HG02623 (cell line): ENCODE results near the gene NDUFAF8.

Experiments used
- ATAC-seq: cut with Tn5 transposase; IDR thresholded peaks from one replicate; pipeline ENCODE4 v1.9.1; 2021; ENCODE audit warnings: moderate library complexity; ENCODE audit not compliant: unreplicated experiment

Gene NDUFAF8

GRCh38 chr17:81200695-81201580 lies 38.2 kb upstream of the NDUFAF8 start:
- no peak for ATAC-seq

GRCh38 chr17:81202318-81202717 lies 36.8 kb upstream of the NDUFAF8 start:
- no peak for ATAC-seq

GRCh38 chr17:81203136-81203535 lies 36.0 kb upstream of the NDUFAF8 start:
- ATAC-seq = no peak

DNA sequence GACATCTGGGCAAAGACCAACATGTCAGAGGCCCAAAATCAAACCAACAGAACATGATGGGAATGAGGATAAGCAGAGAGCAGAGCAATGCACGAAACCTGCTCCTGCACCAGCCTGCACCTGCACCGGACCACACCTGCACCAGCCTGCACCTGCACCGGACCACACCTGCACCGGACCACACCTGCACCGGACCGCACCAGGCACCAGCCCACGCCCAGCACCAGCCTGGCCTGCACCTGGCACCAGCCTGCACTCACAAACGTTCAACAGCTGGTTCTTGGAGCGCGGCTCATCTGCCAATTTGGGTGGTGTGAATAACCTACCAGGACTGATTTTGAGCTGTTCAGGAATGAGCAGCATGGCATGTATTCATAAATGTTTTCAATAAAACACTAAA lies 34.5 kb upstream of the NDUFAF8 start:
- no peak for ATAC-seq

DNA sequence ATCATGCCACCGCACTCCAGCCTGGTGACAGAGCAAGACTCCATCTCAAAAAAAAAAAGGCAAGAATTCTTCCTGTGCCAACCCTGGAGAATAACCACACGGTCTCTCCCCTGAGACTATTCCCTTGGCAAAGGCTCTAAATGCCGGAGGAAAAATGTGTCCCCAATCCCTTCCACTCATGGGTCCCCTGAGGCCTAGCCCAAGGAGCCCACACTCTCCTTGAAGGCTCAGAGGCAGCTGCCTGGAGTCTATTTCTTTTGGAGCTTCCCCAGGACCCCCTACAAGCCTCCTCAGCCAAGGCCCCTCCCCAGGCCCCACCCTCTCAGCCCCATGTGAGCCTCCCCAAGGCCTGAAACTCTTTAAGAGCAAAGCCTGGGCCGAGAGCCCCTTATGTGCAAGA lies 33.0 kb upstream of the NDUFAF8 start:
- no peak for ATAC-seq

DNA sequence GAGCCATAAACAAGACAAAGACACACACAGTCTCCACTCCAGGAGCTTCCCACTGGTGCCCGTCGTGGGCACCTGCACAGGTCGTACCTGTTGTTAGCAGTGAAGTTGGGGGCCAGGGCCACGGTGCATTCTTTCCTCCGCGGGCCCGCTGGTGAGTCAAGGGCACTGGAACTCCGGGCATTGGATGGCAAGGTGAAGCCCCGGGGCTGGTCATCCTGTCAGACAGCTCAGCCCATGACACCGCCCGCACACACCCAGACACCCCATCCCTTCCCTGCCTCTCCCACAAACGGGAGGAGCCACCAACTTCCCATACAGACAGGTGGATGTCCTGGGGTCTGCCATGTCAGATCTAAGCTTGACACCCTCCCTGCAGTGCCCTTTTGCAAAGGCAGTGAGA lies 32.5 kb upstream of the NDUFAF8 start:
- ATAC-seq = no peak

- ATAC-seq = no peak
These were observed 31.2 kb upstream of the NDUFAF8 start for GRCh38 chr17:81207610-81208581.

DNA sequence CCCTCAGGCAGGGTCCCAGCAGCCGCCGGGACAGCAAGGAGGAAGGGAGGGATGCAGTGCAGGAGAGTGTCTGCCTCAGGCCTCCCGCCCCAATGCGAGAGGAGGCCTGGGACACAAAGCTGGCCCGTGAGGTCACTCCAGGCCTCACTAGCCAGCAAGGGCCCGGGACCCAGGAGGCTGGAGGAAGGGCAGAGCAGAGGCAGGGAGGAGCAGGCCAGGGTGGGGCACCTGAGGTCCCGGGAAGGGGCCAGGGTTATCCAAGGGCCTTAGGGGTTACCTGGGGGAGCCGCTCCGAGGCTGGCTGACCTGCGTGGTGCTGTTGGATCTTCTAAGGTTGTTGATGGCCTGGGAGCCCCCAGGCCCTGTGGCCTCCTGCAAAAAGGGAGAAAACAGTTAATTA lies 30.5 kb upstream of the NDUFAF8 start:
- ATAC-seq = no peak

GRCh38 chr17:81209141-81209540 lies 30.0 kb upstream of the NDUFAF8 start:
- ATAC-seq = no peak

DNA sequence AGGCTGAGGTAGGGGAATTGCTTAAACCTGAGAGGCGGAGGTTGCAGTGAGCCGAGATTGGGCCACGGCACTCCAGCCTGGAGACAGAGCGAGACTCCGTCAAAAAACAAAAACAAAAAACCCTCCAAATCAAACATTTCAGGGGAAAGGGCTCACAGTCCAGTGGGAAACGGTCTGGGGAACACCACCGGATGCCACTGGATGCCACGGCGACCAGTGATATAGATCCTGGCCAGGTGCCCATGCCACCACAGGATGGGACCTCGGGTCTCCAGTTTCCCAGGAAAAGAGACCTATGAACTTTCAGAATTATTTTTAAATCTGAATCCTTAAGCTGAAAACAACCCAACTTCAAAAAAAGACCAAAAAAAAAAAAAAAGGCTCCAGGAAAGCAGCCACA lies 28.7 kb upstream of the NDUFAF8 start:
- ATAC-seq = no peak

DNA sequence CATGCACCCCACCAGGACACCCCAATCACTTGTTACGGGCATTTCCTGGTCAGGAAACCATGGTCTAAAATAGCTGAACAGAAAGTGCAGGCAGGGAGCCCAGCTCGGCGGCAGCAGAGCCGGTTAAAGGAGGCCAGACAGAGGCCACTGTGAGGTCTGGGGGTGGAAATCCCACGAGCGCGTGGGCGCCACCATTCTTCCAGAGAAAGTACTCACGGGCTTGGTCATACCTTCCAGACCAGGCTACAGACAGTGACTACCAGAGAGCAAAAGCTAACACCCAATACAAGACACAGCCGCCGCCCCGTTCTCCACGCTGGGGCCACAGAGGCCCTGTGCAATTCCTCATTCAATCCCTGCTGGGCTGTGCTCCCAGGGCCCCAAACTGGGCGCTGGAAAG lies 28.2 kb upstream of the NDUFAF8 start:
- no peak for ATAC-seq

- no peak for ATAC-seq
These were observed 26.8 kb upstream of the NDUFAF8 start for GRCh38 chr17:81212365-81212764.

DNA sequence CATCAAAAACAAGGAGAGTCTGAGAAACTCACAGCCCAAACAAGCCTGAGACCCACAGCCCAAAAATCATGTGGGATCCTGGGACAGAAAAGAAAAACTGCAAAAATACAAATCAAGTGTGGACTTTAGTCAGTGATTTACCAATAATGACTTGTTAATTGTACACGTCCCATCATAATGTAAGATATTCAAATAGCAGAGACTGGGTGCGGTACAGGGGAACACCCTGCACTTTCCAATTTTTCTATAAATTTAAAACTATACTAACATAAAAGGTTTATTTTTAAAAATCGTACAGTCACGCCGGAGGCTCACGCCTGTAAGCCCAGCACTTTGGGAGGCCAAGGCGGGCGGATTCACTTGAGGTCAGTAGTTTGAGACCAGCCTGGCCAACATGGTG lies 25.1 kb upstream of the NDUFAF8 start:
- no peak for ATAC-seq

DNA sequence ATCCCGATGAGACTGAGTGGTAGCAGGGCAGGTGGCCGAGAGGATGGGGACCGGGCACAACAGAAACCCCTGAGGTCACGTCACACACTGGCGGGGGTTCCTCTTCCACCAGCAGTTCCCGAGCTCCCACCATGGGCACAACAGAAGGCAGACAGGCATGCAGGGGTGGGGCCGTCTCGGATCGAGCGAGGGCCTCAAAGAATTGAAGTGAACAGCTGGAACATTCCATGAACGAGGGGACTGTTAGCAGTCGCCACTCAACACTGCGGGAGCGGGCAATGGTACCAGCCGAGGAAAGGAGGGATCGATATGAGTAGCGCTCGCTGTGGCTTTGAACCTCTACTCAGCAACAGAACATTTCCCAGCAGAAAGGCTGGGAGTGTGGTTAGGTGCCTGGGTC lies 21.6 kb upstream of the NDUFAF8 start:
- no peak for ATAC-seq

GRCh38 chr17:81218459-81218858 lies 20.7 kb upstream of the NDUFAF8 start:
- no peak for ATAC-seq

DNA sequence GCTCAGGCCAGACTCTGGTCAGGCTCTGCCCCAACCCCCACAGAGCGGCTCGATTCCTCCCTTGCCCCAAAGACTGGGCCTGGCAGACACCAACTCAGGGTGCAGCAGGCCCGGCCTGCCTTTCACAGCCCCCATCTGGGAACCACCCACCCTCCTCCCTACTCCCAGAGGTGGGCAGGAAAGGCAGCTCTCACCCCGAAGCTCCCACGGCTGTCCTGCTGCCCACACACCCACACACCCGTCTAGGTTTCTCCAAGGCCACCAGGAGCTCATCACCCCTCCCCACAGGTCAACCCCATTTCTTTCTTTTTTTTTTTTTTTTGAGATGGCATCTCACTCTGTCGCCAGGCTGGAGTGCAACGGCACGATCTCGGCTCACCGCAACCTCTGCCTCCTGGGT lies 20.1 kb upstream of the NDUFAF8 start:
- ATAC-seq = no peak

GRCh38 chr17:81219476-81220180 lies 19.5 kb upstream of the NDUFAF8 start:
- ATAC-seq = no peak

DNA sequence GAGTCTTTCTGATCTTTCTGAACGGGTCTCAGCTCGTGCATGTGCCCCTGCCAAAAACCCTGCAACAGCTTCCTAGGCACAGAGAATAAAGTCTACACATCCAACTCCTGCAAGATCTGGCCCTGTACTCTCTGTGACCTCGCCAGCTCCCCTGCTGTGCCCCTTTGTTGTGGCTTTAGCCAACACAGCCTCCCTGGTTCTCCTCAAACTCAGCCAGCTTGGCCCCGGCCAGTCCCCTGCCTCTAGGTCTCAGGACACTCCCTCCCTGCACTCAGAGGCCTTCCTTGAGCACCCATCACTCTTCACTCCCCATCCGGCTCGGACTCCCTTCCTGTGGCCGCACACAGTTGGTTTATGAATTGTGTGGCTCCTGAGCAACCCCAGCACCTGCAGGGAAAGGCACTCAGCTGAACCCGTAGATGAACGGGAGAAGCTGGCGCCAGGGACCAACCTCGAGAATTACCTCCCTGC lies 17.7 kb upstream of the NDUFAF8 start:
- ATAC-seq = no peak

DNA sequence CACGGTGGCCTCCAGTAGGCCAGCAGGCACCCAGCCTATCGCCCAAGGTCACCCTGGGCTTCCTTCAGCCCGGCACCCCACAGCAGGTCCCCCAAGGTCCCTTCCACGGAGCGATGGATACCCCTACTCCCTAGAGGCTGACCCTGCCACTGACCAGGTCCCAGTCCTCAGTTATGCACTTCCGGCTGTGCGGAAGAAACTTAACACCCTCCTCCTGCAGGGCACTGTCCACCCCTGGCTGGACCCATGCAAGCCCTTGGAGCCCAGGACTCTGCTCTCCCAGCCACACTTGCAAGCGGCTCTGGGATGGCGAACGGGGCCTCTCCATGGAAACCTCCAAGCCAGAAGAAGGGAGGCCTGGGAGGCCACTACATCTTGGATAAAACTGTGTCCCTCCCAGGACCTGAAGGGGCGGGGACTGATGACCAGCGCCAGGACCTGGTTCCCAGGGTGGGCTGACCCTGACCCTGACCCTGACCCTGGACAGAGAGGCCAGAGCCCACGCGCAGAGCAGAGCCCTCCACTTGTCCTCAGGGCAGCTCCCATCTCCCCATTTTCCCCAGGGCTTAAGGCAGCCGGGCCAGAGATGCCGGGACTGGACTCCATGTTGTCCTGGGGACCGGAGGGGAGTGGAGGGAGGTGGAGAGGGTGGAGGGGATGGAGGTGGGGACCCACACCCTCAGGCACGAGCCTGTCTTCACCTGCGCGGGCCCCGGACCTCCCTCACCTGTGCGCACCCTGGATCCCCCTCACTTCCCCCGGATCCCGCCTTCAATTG lies 17.1 kb upstream of the NDUFAF8 start:
- ATAC-seq = no peak

- ATAC-seq = peak; percentile 5
These were observed 16.6 kb upstream of the NDUFAF8 start for GRCh38 chr17:81222620-81222905.
